Activated CD4-positive, alpha-beta memory T cell treated with anti-CD3 and anti-CD28 coated beads for 36 hours (primary cell): Measurements from ENCODE around the gene WDR33. TPM values are rescaled to one million over a fixed set of nuclear protein-coding genes. Genes with fewer than 3 reads are reported as not detected.

Experiments
- CTCF ChIA-PET: fragments of 350-600 bp; sonication (Branson Sonifier 250); formaldehyde crosslinking; loops from one replicate; lab custom pipeline; 2021; ENCODE audit warnings: antibody characterized with exemption, inconsistent platforms; lab: Charles Lee
- POLR2A ChIA-PET: fragments of 350-600 bp; sonication (Branson Sonifier 250); formaldehyde crosslinking; loops from one replicate; lab custom pipeline; 2021; ENCODE audit warnings: antibody characterized with exemption; lab: Charles Lee
- DNase-seq: peaks from one replicate; pipeline ENCODE4 v3.0.0-alpha.2; 2020
- H3K27ac Mint-ChIP-seq: one replicate; pipeline ENCODE4 v1.8.0; 2021; ENCODE audit warnings: mixed read lengths
- H3K27me3 Mint-ChIP-seq: one replicate; pipeline ENCODE4 v1.8.0; 2021; ENCODE audit warnings: mixed read lengths
- H3K36me3 Mint-ChIP-seq: one replicate; pipeline ENCODE4 v1.8.0; 2021; ENCODE audit warnings: mixed read lengths
- H3K4me1 Mint-ChIP-seq: one replicate; pipeline ENCODE4 v1.8.0; 2021; ENCODE audit warnings: low read depth, mixed read lengths
- H3K4me3 Mint-ChIP-seq: one replicate; pipeline ENCODE4 v1.8.0; 2021; ENCODE audit warnings: mild to moderate bottlenecking, mixed read lengths
- H3K9me3 Mint-ChIP-seq: one replicate; pipeline ENCODE4 v1.8.0; 2021; ENCODE audit warnings: mixed read lengths
- intact Hi-C: fragments of 100-400 bp; cut with micrococcal nuclease; formaldehyde crosslinking; loops from one replicate; pipeline ENCODE4 v1.15.1; 2023
- total RNA-seq, 2 experiments: library from RNA; stranded (reverse); gene quantifications; one replicate each; pipeline ENCODE4 v1.2.3, GENCODE V29; 2021

The WDR33 gene
- total RNA-seq, 2 experiments from 2014 or later: 62.9 to 64.7 TPM

DNA sequence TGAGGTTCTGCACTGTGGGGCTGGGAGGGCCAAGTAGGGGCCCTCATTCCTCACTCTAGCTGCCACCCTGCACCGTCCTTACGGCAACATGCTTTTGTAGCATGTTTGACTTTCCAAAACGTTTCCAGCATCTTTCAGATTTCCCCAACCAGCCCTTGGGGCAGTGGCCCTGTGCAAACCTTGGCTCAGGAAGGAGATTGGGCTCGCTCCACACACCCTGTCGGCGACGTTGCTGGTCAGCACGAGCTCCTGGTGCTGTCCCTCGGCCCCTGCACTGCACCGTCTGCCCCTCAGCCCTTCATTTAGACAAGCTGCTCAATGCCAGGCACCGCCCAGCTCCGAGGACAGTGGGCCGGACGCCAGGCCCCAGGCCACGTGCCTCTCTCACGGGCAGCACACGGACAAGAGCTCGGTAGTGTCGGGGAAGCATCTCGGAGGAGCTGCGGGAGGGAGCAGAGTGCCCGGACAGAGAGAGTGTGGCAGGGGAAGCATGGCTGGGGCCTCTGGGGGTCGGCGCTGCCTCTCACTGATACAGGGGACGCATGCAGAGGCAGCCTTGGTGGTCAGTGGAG, 158.1 kb downstream of the WDR33 start:
- no peak overlapping the region for H3K4me3 Mint-ChIP-seq
- no peaks in the 10 kb centered on the region for H3K9me3 Mint-ChIP-seq
- peaks cover 7% of the 10 kb centered on the region for H3K4me1 Mint-ChIP-seq
- no peak for DNase-seq
- peaks cover 1% of the 10 kb centered on the region for H3K27me3 Mint-ChIP-seq
- H3K36me3 Mint-ChIP-seq: no peaks in the 10 kb centered on the region
- ChIA-PET CTCF (interaction anchor here (1.1 to 3.1 kb wide), 4 partner anchors 11 to 70 kb away, joined by 4 to 33 read pairs (median 4); no protein-coding TSS in a partner anchor), POLR2A (interaction anchor here (0.6 kb wide), 1 partner anchor 385 kb away, joined by 3 read pairs; no protein-coding TSS in a partner anchor)
- intact Hi-C loops: no loop called here
- no peak overlapping the region for H3K27ac Mint-ChIP-seq

DNA sequence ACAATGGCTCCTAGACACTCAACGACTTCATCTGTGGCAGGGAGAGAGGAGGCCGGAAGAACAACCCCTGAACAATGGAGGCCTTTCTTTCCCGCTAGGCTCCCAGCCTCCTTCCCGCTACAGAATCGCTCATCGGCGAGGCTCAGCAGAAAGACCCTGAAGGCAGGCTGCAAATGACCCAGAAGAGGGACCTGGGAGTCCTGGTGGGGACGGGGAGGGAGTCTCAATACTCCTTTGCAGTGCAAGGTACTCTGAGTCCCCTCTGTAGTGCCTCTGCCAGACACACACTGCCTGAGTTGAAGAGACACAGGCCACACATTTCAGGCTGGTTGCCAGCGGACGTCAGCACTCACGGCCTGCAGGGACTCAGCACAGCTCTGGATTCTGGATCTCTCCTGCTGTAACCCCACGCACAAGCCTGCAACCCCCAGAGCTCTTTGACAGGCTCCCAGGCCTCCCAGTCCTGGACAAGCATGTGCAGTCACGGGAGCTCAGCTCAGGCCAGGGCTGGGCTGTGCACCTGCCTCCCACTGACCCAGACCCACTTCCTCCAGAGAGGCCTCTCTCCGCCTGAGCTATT, 158.9 kb downstream of the WDR33 start:
- H3K27me3 Mint-ChIP-seq: no peaks in the 10 kb centered on the region

DNA sequence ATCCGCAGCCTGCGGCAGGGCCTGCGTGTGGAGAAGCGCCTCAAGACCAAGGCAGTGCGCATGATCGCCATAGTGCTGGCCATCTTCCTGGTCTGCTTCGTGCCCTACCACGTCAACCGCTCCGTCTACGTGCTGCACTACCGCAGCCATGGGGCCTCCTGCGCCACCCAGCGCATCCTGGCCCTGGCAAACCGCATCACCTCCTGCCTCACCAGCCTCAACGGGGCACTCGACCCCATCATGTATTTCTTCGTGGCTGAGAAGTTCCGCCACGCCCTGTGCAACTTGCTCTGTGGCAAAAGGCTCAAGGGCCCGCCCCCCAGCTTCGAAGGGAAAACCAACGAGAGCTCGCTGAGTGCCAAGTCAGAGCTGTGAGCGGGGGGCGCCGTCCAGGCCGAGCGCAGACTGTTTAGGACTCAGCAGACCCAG, 159.6 kb downstream of the WDR33 start:
- ChIA-PET CTCF (interaction anchor here (1.6 to 3.6 kb wide), 3 partner anchors 23 to 60 kb away, joined by 4 to 99 read pairs (median 33); no protein-coding TSS in a partner anchor), POLR2A (no interaction called here)
- Mint-ChIP-seq H3K9me3 (no peaks in the 10 kb centered on the region), H3K4me3 (no peak overlapping the region), H3K27ac (no peak overlapping the region), H3K36me3 (no peaks in the 10 kb centered on the region), H3K27me3 (no peaks in the 10 kb centered on the region), H3K4me1 (peaks cover 7% of the 10 kb centered on the region)
- no peak for DNase-seq
- intact Hi-C loops: no loop called here

More for the DNA sequence above, 158.9 kb downstream of the WDR33 start:
- no peak overlapping the region for H3K27ac Mint-ChIP-seq
- DNase-seq: no peak
- H3K4me3 Mint-ChIP-seq: no peak overlapping the region
- H3K4me1 Mint-ChIP-seq: peaks cover 7% of the 10 kb centered on the region
- POLR2A ChIA-PET: interaction anchor here (0.6 kb wide), 1 partner anchor 385 kb away, joined by 3 read pairs; no protein-coding TSS in a partner anchor
- H3K9me3 Mint-ChIP-seq: no peaks in the 10 kb centered on the region
- intact Hi-C loops: no loop called here
- no peaks in the 10 kb centered on the region for H3K36me3 Mint-ChIP-seq
- CTCF ChIA-PET: interaction anchor here (1.1 to 3.1 kb wide), 4 partner anchors 10 to 69 kb away, joined by 4 to 33 read pairs (median 4); no protein-coding TSS in a partner anchor

Other genes starting within 250 kb of the WDR33 start
- not detected for gene GPR17, start 165.0 kb downstream of the WDR33 start, total RNA-seq
- 10 to 100 TPM; 12.3 to 13.1 TPM for gene LIMS2, start 135.6 kb downstream of the WDR33 start, total RNA-seq
- gene SFT2D3, start 109.7 kb downstream of the WDR33 start, total RNA-seq: 1 to 10 TPM; 3.1 to 3.6 TPM
- 10 to 100 TPM; 56.1 to 57.1 TPM for gene POLR2D, start 47.0 kb upstream of the WDR33 start, total RNA-seq
- gene AMMECR1L, start 74.8 kb upstream of the WDR33 start, total RNA-seq: 10 to 100 TPM; 14.3 to 15.0 TPM
- 10 to 100 TPM; 21.8 to 25.7 TPM for gene SAP130, start 216.9 kb upstream of the WDR33 start, total RNA-seq